ENCODE results near the gene SLC41A3.

SLC41A3 gene

DNA sequence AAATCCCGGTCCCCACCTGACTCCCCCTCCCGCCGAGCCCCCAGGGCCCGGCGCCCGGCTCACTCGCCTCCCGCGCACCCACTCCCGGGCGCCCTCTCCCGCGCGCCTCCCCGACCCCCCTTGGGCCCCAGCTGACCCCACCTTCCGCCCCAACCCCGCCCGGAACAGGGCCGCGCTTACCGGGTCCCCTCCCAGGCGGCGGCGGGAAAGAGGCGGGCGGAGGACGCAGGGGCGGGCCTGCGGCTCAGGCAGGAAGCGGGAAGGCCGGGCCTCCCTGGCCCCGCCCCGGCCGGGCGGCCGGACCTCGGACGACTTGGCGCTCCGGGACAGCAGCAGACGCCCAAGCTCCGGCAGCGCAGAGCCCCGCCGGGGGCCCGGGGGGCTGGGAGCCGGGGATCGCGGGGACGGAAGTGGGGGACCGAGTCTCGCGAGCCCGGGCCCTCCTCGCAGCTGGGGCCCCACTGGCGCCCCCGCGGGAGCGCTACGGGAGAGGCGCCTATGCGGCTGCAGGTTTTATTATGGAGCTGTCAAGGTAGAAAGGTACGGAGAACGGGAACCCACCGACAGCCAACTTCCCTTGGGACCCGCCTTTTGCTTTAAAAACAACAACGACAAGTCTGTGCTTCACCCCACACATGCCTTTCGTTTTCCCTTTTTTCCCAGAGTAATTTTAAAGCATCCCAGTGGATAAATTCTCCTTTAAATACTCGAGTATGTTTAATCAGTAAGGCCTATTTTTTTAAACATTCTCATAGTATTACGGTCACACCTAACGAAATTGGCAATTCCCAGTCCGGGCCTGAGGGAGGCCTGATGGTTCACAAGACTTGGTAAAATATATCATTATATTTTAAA, at the start of gene SLC41A3:
Gene SLC41A3, minus strand, starts transcription at position 212 of the 855 bp plus-strand sequence. CDS start 15,905 bp downstream, outside the sequence.
- DNase-seq = peak; percentile 80 to 85

DNA sequence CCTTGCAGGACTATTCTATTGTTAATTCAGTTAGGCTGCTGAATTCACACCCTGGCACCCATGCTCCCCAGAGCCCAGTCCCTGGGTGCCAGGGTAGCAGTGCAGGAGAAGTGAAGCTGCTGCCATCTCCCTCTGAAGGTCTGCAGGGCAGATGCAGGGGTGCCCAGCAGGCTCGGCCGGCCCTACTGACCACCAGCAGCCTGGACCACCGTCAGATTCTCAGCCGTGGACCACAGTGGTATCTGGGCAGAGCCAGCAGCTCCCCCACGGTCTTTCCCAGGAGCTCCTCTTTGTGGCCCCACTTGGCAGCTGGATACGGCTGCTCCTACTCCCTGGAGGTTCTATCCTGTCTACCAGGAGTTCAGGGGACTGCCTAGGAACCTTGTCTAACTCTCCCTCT, 49.7 kb upstream of the SLC41A3 start:
- no peak for DNase-seq

DNA sequence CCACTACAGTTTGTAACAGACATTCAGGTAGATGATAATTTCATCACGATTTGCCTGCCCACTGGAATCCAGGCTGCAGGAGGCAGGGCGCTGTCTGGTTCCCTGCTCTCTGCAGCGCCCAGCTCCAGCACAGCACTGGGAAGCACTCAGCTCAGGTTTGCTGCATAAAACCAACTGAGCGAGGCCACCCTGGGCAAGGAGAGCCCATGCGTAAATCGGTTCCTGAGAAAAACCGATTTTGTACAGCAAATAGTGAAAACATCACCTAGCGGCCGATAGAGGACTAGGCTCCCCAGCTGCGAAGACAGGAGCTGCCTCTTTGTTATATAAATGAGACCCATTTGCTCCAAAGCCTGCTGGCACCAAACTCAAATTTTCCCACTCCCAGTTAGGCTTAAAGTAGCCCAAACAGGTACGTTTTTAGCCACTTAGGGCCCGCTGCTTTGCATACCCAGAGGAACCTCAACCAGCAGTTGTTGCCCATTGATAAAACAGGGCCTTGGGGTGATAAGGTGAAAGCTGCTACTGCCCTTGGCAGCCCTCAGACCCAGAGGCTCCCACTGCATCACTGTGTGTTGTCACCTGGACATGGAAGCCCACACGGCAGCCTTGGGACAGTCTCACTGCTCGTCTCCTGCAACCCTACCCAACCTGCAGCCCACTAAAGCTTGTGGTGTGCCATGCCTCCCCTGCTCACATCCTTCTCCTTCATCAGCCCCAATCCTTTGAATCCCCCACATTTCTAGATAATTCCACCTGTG, 49.0 kb upstream of the SLC41A3 start:
- no peak for DNase-seq

DNA sequence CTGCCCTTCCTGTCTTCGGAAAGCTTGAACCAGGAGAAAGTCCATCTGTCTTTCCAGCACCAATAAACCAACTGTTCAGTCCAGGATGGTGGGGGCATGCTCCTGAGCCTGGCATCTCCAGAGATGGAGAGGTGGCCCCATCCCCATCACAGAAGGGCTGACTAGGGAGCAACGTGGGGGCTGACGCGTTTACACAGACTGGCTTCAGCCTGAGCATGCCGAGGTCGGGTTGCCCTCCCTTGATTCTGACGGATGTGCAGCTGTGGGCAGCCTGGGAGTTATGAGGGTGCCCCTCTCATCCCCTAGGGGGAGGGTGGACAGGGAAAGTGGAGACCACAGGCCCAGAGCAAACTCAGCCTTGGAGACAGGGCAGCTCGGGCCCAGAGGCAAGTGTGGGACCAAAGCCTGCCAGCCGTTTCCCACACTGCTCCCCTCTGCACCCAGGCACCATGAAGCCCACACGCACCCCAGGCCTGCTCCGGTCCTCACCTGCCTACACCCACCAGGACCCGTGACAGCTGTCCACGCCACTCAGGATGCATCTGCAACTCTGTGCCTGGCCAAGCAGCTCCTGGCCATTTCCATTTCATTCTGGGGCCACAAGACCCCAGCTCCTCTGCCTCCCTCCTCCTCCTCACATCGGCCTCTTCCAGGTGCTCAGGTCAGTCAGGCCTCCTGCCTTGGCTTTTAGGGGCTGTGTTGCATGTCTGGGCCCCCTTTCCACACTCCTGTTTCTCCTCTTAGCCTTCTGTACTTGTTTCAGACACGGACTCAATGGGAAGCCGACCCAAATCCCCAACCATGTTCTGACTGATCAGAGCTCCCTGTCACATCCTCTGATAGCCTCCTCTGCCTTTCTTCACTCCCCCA, 48.2 kb upstream of the SLC41A3 start:
- DNase-seq = no peak

DNA sequence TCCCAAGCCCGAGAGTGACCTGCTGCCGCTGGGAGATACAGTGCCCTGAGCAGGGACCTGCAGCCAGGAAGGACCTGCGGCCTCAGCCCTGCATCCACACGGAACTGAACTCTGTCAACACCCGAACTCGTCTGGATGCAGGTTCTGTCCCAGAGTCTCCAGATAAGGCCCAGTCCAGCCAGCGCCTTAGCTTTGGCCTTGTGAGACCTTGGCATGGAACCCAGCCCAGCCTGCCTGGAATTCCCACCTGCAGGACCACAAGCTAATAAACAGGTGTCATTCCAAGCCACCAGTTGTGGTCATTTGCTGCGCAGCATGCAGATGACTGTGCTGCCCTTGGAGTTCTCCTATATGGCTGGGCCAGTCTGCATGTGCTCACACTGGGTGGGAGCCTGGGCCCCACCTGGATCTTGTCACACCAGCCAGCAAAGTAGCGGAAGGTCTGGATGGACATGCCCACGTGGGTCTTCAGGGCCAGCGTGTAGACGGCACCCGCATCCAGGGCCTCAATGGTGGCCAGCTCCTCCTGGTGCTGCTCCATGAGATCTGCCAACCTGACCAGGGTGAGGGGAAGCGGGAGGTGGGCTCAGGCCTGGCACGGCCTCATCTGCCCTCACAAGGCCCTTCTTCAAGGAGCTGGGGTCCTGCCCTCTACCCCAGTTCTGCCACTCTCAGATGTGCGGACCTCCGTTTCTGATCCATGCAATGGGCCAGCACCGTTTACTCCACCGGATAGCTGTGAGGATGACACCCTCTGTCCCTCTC, 47.2 kb upstream of the SLC41A3 start:
- DNase-seq = no peak

DNA sequence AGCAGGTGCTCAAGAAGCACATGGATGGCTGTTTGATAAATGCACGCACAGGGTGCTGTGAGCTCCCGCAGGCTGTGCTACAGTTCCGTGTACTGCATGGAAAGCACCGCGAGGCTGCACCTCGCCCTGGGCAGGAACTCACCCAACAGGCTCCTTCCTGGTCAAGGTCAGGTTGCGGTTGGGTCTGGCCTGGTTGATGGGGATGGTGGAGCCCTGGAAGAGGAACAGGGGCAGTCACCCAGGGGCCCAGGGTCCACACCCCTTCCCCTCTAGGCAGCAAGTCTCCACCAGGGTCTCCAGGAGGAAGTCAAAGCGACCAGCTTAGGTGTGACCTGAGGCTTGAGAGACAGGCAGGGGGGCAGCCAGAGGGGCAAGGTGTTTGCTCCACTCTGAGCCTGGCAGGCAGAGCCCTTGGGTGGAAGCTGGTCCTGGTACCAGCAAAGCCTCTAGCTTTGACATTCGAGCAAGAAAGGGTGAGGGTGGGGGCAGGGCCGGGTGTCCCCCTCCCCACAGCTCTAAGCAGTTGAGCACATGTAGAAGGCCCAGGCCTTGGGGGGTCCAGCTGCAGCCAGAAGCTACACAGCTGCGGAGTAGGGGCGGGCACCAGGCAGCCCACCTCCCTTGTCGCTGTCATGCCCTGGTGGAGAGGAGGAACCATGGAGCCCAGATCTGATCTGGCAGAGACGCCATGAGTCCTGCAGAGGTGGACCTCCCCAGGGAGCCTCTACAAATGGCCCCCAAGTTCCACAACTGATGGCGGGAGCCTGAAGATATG, 46.3 kb upstream of the SLC41A3 start:
- no peak for DNase-seq

DNA sequence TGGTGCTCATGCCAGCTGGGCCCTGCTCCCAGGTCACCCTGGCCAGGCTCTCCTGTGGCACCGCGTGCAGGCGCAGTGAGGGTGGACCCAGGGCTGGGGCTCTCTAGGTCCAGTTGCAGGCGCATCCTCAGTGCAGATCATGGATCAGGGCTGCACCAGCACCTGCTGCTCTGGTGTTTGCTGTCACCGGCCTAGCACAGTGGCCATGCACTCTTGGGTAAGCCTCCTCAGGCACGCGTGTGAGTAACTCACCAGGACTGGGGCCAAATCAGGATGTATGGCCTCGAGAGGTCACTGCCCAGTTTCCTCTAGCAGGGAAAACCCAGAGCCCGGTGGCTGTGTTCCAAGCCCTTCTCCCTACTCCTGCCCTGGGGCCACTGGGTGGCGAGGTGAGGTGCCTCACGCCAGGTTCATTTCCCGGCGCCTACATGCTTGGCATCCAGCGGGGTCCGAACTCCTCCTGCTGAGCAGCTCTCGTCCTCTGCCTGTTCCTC, 45.5 kb upstream of the SLC41A3 start:
- no peak for DNase-seq

DNA sequence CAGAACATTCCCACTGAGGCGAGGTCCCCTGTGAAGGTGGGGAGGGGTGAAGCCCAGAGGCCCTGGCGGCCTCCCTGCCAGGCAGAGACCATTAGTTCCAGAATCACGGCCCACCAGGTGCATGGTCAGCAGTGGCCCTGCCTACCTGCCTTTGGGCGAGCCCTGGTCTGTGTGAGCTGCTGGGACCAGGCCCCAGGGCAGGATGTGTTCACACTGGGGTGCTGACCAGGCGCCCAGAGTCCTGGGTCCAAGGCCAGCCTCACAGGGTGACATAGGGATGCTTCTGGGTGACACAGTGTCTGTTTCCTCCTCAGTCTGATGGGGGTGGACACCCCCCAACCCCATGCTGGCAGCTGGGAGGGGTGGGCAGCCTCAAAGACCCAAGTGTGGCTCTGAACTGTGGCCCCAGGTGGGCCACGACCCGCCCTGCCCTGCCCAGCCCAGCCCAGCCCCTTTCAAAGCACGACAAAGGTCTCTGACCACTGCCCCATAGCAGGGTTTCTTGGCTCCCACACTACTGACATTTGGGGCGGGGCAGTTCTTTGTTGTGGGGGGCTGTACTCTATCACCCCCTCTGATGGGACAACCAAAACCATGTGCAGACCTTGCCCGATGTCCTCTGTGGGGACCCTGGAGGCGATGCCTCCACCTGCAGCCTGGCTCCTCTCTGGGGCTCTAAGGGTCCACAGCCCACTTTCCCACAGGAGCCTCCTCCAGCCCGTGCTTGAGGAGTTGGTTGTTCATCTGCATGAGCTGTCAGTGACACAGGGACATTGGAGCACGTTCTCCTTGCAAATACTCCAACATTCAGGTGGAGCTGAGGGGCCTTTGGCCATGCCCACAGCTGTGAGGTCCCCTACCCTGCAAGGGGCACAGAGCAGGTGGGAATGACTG, 44.8 kb upstream of the SLC41A3 start:
- no peak for DNase-seq

DNA sequence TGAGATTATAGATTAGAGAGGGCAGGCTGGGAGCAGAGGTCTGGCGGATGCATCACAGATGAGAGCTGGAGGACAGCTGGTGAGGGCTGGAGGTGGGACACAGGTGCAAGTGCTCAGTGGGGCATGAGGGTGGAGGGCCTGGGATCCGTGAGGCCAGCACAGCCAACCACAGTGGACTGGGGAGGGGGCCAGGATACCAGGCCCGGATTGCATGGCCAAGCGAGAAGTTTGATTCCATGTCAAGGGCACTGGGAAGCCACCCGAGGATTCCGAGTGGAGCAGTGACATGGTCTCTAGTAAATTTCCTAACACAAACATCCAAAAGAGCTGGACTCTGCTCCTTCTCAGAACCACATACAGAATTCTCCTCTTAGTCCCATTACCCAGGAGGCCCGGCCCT, 44.0 kb upstream of the SLC41A3 start:
- no peak for DNase-seq

DNA sequence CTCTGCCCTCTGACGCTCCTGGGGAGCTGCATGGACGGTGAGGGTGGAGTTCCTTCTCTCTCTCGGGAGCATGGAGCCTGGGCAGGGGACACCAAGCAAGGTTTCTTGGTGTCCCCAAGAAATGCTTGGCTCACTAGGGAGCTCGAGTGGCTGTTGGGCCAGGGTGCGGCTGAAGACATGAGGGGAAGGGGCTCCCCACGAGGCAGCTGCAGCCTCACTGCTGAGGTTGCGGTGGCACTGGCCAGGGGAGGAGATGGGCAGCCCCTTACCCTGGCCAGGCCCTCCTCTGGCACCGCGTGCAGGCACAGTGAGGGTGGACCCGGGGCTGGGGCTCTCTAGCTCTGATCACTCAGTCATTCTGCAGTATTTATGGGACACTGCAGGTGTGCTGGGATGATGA, 43.5 kb upstream of the SLC41A3 start:
- no peak for DNase-seq

DNA sequence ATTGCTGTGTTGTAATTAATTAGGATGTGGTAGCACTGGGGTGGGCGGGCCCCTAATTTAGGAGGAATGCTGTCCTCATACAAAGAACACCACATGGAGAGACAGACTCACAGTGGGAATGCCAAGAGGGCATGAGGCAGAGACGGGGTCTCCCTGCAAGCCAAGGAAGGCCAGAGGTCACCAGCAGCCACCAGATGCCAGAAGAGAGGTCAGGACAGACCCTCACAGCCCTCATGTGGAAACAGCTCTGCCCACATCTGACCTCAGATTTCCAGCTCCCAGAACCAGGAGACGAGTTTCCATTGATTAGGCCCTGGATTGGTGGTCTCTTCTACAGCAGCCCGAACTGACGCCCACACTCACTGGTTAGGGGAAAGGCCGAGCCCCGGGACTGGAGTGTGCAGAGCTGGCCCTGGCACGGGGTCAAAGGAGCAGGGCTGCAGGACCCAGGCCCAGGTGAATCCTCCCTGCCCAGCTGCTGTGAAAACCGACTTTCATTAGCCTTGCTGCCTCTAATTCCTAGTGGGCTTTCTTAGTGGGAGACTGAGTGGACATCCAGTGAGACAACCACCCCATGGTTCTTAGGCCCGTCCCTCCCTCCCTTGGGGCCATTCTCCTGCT, 43.0 kb upstream of the SLC41A3 start:
- no peak for DNase-seq

DNA sequence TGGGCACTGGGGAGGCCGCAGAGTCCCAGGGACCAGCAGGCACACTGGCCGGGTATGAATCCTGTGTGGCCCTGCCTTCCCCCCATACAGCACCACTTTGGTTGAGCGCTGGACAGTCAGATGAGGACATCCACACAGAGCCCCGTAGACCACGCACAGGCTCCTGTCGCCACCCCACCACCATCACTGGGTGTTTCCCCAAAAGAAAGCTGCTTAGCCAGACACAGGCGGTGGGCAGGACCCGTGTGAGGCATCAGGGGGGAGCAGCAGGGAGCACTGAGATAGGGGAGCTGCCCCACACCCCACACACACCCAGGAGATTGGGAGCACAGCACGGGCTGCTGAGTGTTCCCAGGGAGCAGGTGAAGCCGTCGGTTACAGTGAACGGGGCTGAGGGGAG, 42.4 kb upstream of the SLC41A3 start:
- no peak for DNase-seq

DNA sequence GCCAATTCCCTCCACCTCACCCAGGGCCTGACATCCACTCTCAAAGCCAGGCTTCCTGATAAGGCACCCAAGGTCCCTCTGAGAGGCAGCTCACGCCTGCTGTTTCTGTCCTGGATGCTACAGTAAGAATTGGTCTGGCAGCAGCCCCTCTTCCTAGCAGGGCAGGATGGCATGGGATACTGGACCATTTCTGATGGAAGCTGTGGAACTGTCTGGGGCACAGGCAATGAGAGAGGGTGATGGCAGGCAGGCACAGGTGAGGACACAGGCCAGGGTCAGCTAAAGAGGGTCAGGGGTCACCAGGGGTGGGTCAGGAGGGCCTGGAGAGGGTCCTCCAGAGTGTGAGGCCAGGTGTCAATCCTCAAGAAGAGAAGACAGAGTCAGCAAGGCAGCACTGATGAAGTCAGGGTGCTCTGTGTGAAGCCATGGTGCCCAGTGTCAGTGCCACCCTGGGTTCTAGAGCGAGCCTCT, 41.9 kb upstream of the SLC41A3 start:
- DNase-seq = no peak

DNA sequence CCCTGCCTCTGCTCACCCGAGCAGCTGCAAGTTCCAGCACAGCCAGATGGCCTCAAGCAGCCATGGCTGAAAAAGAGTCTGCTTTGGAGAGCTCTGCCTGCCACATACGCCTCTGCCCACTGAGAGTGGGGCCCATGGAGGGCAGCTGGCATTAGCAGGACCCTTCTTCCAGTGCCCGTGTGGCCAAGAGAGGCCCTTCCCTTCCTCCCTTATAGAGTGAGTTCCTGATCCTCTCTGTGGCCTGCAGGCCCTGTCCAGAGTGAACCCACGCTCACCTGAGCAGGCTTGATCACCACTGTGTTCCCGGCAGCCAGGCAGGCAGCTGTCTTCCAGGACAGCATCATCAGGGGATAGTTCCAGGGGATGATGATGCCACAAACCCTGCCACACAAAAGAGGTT, 41.4 kb upstream of the SLC41A3 start:
- no peak for DNase-seq

DNA sequence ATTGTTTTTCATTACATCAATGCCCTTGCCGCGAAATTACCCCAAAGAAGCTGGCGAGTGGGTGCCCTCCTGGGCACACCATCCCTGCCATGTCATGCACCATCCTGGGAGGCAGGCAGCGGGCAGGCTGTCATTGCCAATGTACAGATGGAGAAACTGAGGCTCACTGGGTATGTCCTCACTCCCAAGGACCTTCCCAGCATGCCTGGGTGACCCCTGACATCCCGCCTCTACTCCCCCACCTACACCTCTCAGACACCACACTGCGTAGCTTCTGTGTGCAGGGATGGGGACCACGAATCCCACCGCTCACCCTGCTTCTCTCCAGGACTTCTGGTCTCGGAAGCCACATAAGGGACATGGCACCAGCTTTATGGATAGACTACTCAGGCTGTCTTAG, 41.0 kb upstream of the SLC41A3 start:
- DNase-seq = no peak

DNA sequence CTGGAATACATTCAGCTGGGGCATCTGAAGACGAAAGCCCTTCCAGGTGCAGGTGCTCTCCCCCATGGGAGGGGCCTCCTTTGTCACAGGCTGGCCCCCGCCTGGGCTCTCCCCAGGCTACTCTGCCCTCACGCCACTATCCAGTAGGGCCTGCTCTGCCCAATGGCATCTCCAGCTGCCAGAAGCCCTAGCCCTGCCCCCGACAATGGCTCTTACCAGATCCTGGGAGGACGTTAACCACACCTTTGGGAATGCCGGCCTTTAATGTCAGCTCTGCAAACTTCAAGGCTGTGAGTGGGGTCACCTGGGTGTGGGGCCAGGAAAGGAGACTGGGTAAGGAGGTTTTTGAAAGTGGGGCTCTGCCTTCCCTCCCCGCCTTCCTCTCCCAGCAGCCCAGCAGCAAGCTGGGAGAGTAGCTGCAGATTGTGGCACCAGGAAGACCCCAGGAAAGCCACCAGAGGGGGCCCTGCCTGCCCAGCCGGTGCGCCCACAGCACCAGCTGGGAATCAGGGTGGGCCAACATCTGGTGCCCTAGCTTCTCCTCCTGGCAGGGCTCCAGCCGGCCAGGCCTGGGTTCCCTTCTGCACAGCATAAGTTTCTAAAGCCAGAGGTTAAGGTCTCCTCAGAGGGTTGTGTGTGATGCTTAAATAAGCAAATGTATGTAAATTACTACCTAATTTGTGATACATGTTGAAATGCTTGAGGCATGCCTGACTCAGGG, 40.4 kb upstream of the SLC41A3 start:
- DNase-seq = no peak

DNA sequence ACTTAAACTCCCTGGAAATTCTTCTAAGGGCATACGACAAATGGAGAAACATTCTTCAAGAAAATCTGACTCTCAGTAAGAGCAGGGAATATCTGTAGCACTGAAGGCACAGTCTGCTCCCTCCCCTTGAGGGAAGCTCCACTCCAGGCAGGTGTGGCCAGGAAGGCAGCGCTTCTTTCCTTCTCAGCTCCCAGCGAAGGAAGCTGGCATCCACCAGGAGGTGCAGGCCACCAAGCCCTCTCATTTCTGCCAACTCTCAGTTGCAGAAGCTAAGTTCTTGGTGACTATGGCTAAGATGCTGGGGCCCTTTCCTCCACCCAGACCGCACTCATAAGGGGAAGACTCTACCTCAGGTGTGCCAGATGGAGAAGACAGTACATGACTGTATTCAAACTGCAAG, 37.7 kb upstream of the SLC41A3 start:
- DNase-seq = no peak

DNA sequence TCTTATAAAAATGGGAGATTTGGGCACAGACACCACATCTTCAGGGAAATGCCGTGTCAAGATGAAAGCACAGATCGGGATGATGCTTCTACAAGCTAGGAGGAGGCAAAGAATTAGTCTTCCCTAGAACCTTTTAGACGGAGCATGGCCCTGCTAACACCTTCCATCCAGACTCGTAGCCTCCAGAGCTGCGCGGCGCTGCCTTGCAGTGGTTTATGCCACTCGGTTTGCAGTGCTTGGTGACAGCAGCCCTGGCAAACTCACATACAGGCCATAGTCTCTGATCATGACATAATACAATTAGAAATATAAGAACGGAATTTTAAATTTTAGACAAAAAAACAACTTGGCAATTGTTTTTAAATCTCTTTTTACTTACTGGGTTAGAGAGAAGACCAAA, 37.1 kb upstream of the SLC41A3 start:
- DNase-seq = no peak

DNA sequence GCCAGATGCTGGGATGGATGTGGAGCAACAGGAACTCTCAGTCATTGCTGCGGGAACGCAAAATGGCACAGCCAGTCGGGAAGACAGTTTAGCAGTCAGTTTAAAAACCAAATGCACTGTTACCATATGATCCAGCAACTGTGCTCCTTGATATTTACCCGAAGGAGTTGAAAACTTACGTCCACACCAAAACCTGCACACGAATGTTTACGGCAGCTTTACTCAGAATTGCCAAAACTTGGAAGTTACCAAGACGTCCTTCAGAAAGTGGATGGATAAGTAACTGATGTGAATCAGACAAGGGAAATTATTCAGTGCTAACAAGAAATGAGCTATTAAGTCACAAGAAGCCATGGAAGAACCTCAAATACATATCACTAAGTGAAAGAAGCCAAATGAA, 36.1 kb upstream of the SLC41A3 start:
- no peak for DNase-seq

Measured in CD4-positive, alpha-beta T cell treated with Interleukin-1 beta for 1 hour (primary cell).